HepG2 (cell line): Measurements from ENCODE around the gene ESPN. TPM values are rescaled to one million over a fixed set of nuclear protein-coding genes. Genes with fewer than 3 reads are reported as not detected.

Source experiments
- ATAC-seq: fragments of 200-7000 bp; cut with Tn5 transposase; 3 replicates; pipeline ENCODE4 v1.9.1; 2020; ENCODE audit warnings: mild to moderate bottlenecking, moderate library complexity
- BruUV-seq: library from RNA; stranded (reverse); fragments of 400-500 nt; replicated peaks from 2 replicates; lab custom pipeline; 2021; lab: Mats Ljungman, UMichigan
- CTCF ChIA-PET: fragments of 300-600 bp; formaldehyde crosslinking; extraction: SDS; loops from one replicate; lab custom pipeline; 2021; ENCODE audit warnings: low total read pairs, inconsistent platforms, low intra/inter-chr PET ratio; lab: Yijun Ruan, JAX
- POLR2A ChIA-PET: fragments of 350-600 bp; sonication (Branson Sonifier 250); formaldehyde crosslinking; loops from one replicate; lab custom pipeline; 2020; ENCODE audit warnings: antibody characterized with exemption, inconsistent platforms; lab: Yijun Ruan, JAX
- DNase-seq: peaks from one replicate; pipeline ENCODE4 v3.0.0-alpha.2; 2015; ENCODE audit warnings: low spot score
- FAIRE-seq: peaks from 3 replicates; lab custom pipeline; 2011; peaks lifted over from hg19 to GRCh38; lab: Jason Lieb, UNC
- H2AFZ ChIP-seq: one replicate; pipeline ENCODE4 v1.6.1; 2011; ENCODE audit warnings: low read length, inconsistent platforms
- H3K27ac ChIP-seq: fragments of 300-600 bp; 3 replicates; pipeline ENCODE4 v1.8.0; 2011; ENCODE audit warnings: mixed run types, mild to moderate bottlenecking, mixed read lengths, low read length, inconsistent platforms; ENCODE audit not compliant: insufficient read depth; ENCODE audit errors: extremely low read length
- H3K27me3 ChIP-seq, 2 experiments: fragments of 200-600 bp in 1 of 2; 2 replicates in 1 of 2; 3 replicates in 1 of 2; pipeline versions ENCODE4 v1.6.0 to v1.8.0; 2011; ENCODE audit warnings: low read length in 2 of 2, mild to moderate bottlenecking in 2 of 2, moderate library complexity in 2 of 2, inconsistent platforms in 1 of 2; ENCODE audit not compliant: insufficient read depth in 2 of 2, control insufficient read depth in 1 of 2
- H3K36me3 ChIP-seq, 2 experiments: fragments of 200-600 bp in 1 of 2; replicated peaks in 1 of 2; 2 replicates in 1 of 2; 3 replicates in 1 of 2; pipeline versions ENCODE4 v1.5.1 to v1.8.0; 2011; ENCODE audit warnings: low read length in 2 of 2, inconsistent platforms in 1 of 2; ENCODE audit not compliant: insufficient read depth in 2 of 2, control insufficient read depth in 1 of 2
- H3K4me1 ChIP-seq: 2 replicates; pipeline ENCODE4 v1.5.1; 2012; ENCODE audit warnings: low read length, inconsistent platforms; ENCODE audit not compliant: insufficient read depth
- H3K4me2 ChIP-seq: 2 replicates; pipeline ENCODE4 v1.6.0; 2011; ENCODE audit warnings: low read depth, low read length, inconsistent platforms
- H3K4me3 ChIP-seq, 3 experiments: fragments of 200-600 bp in 1 of 3; sonication (generic), shearing (Covaris generic) in 1 of 3; replicated peaks in 1 of 3; 2 replicates each; pipeline ENCODE4 v1.5.1; 2011 to 2016; ENCODE audit warnings: low read length in 3 of 3, inconsistent platforms in 2 of 3, low read depth in 2 of 3, mild to moderate bottlenecking in 2 of 3, control low read depth in 1 of 3, mixed read lengths in 1 of 3; ENCODE audit not compliant: insufficient read depth in 1 of 3
- H3K79me2 ChIP-seq: one replicate; pipeline ENCODE4 v1.6.1; 2011; ENCODE audit warnings: low read length, inconsistent platforms; ENCODE audit not compliant: insufficient read depth
- H3K9ac ChIP-seq: 2 replicates; pipeline ENCODE4 v1.6.0; 2011; ENCODE audit warnings: mild to moderate bottlenecking, low read depth, low read length, inconsistent platforms; ENCODE audit not compliant: insufficient read depth
- H3K9me3 ChIP-seq: 2 replicates; pipeline ENCODE4 v1.5.1; 2012; ENCODE audit warnings: mild to moderate bottlenecking, low read length
- H4K20me1 ChIP-seq: 2 replicates; pipeline ENCODE4 v1.6.0; 2011; ENCODE audit warnings: inconsistent platforms, mild to moderate bottlenecking, low read length, moderate library complexity; ENCODE audit not compliant: insufficient read depth
- LRRFIP1 ChIP-seq: sonication (generic); formaldehyde crosslinking; conservative IDR thresholded peaks from 2 replicates; pipeline ENCODE4 v1.4.0; 2020; ENCODE audit warnings: missing genetic modification reagents
- NR1H2 ChIP-seq: sonication (generic); formaldehyde crosslinking; IDR thresholded peaks from 2 replicates; pipeline ENCODE4 v1.8.1; 2022; ENCODE audit warnings: low read depth, missing genetic modification reagents, borderline replicate concordance
- PAX8 ChIP-seq: sonication (generic); formaldehyde crosslinking; IDR thresholded peaks from 2 replicates; pipeline ENCODE4 v1.8.0; 2022; ENCODE audit warnings: mild to moderate bottlenecking, missing genetic modification reagents, borderline replicate concordance
- PAXIP1 ChIP-seq: sonication (generic); formaldehyde crosslinking; conservative IDR thresholded peaks from 2 replicates; pipeline ENCODE4 v1.4.0; 2020; ENCODE audit warnings: mild to moderate bottlenecking, missing genetic modification reagents, moderate library complexity
- RERE ChIP-seq: IDR thresholded peaks from 2 replicates; pipeline ENCODE4 v1.6.1; 2016; ENCODE audit warnings: low read depth, missing genetic modification reagents, missing compliant biosample characterization
- TEAD3 ChIP-seq: optimal IDR thresholded peaks from 2 replicates; pipeline ENCODE3; 2016; ENCODE audit warnings: borderline replicate concordance
- XRCC5 ChIP-seq: fragments of 200-400 bp; formaldehyde crosslinking; optimal IDR thresholded peaks from 2 replicates; pipeline ENCODE3; 2017; ENCODE audit warnings: mild to moderate bottlenecking, low read length
- ZNF136 ChIP-seq: sonication (generic); formaldehyde crosslinking; IDR thresholded peaks from 2 replicates; pipeline ENCODE4 v1.8.1; 2022; ENCODE audit warnings: low read depth, mild to moderate bottlenecking, moderate library complexity, missing genetic modification reagents
- ZNF547 ChIP-seq: sonication (generic); formaldehyde crosslinking; IDR thresholded peaks from 2 replicates; pipeline ENCODE4 v1.5.1; 2020; ENCODE audit warnings: mild to moderate bottlenecking, missing genetic modification reagents
- ZNF572 ChIP-seq: sonication (generic); formaldehyde crosslinking; IDR thresholded peaks from 2 replicates; pipeline ENCODE4 v1.5.1; 2020; ENCODE audit warnings: mild to moderate bottlenecking, missing genetic modification reagents
- ZNF605 ChIP-seq: sonication (generic); formaldehyde crosslinking; IDR thresholded peaks from 2 replicates; pipeline ENCODE4 v1.8.0; 2022; ENCODE audit warnings: mild to moderate bottlenecking, missing genetic modification reagents
- ZNF790 ChIP-seq: sonication (generic); formaldehyde crosslinking; IDR thresholded peaks from 2 replicates; pipeline ENCODE4 v1.8.0; 2022; ENCODE audit warnings: missing genetic modification reagents, mild to moderate bottlenecking, borderline replicate concordance
- ZSCAN20 ChIP-seq: sonication (generic); formaldehyde crosslinking; IDR thresholded peaks from 2 replicates; pipeline ENCODE4 v1.4.0; 2020; ENCODE audit warnings: missing genetic modification reagents, mild to moderate bottlenecking, borderline replicate concordance
- WGBS: methylation state at CpG from one replicate; pipeline ENCODE4 v1.1.6; 2017; ENCODE audit warnings: low lambda C conversion rate; 5-methylcytosine and 5-hydroxymethylcytosine counted together
- in situ Hi-C: cut with HindIII; loops from 2 replicates; pipeline ENCODE4 v1.10.0; 2017; ENCODE audit warnings: low pct_unique_long_range_greater_than_20kb; ENCODE audit not compliant: extremely low pct_ligation_motif_present
- intact Hi-C: fragments of 100-400 bp; cut with micrococcal nuclease; formaldehyde crosslinking; loops from one replicate; pipeline ENCODE4 v1.10.0; 2022; ENCODE audit not compliant: unreplicated experiment
- polyA plus RNA-seq, 8 experiments: library from polyadenylated mRNA; depleted of rRNA in 3 of 8; stranded (reverse) in 7 of 8; unstranded in 1 of 8; fragments of >200 nt; fragmentation: Illumina TruSeq in 4 of 8; extraction: Trizol in 4 of 8; gene quantifications; 2 replicates each; pipeline versions ENCODE4 v1.2.1 to v1.2.3, GENCODE V29; 2011 to 2016; ENCODE audit warnings: low read depth in 4 of 8, missing spikeins in 1 of 8, mixed read lengths in 1 of 8; ENCODE audit not compliant: insufficient read depth in 1 of 8
- total RNA-seq, 5 experiments: library from RNA; depleted of rRNA; stranded (reverse); fragments of >200 nt; fragmentation: Illumina TruSeq; extraction: Trizol; gene quantifications; 2 replicates each; pipeline ENCODE4 v1.2.3, GENCODE V29; 2016; ENCODE audit warnings: low read depth in 1 of 5

ESPN gene
- total and polyA plus RNA-seq, 2 of the 13 experiments (the other 11 are each of a cell fraction or from before 2014, with no cell fraction given) = 48.6 to 54.2 TPM

- intact Hi-C loops (no loop called here), in situ Hi-C loops (no loop called here)
- no TSS peak for BruUV-seq
- ChIA-PET CTCF (no interaction called here), POLR2A (no interaction called here)
- H3K4me3 ChIP-seq = no peak overlapping the region
- peaks cover 6% of the 10 kb centered on the region for H3K4me1 ChIP-seq
- no peak for FAIRE-seq
- 95% methylated on average over 7 of the region's 7 CpGs for WGBS
- H2AFZ ChIP-seq = no peak overlapping the region
- no peaks in the 10 kb centered on the region for H3K9me3 ChIP-seq
- no peak overlapping the region for H3K4me2 ChIP-seq
- no peak for ATAC-seq
- no peak overlapping the region for H3K9ac ChIP-seq
- H3K79me2 ChIP-seq = peaks cover 19% of the 10 kb centered on the region
- H4K20me1 ChIP-seq = 0 out of 2 replicates have a peak, but pooled peaks cover 4% of the 10 kb centered on the region
- H3K27me3 ChIP-seq = no peaks in the 10 kb centered on the region
- no peak overlapping the region for H3K27ac ChIP-seq
- no peaks in the 10 kb centered on the region; a peak in 1 of 5 replicates for H3K36me3 ChIP-seq
- DNase-seq = no peak
- TF ChIP-seq ZNF572 = no peak
- no peak for TF ChIP-seq ZNF547 (CRISPR knock-in tag)
- TF ChIP-seq TEAD3 (CRISPR knock-in tag) = no peak
- no peak for TF ChIP-seq ZNF790 (CRISPR knock-in tag)
- no peak for TF ChIP-seq XRCC5
- TF ChIP-seq PAXIP1 (CRISPR knock-in tag) = no peak
- TF ChIP-seq RERE (CRISPR knock-in tag) = no peak
- no peak for TF ChIP-seq PAX8 (CRISPR knock-in tag)
- no peak for TF ChIP-seq LRRFIP1 (CRISPR knock-in tag)
- TF ChIP-seq ZNF136 (CRISPR knock-in tag) = no peak
- no peak for TF ChIP-seq NR1H2 (CRISPR knock-in tag)
- TF ChIP-seq ZSCAN20 (CRISPR knock-in tag) = no peak
- no peak for TF ChIP-seq ZNF605 (CRISPR knock-in tag)
Measured at GRCh38 chr1:6380037-6380436, 44.5 kb upstream of the ESPN start.
